ENCODE measurements around the gene JUP. TPM values are rescaled to one million over a fixed set of nuclear protein-coding genes. Genes with fewer than 3 reads are reported as not detected.
"Not testable (repeated sequence)": the region's sequence is repeated elsewhere in the genome, so short reads cannot be mapped to it uniquely, and the experiment has no call there.

The JUP gene
- total RNA-seq: 162 and 209 TPM in 2 replicates
- polyA plus RNA-seq: 191 and 214 TPM in 2 replicates

GRCh38 chr17:41786227-41787020 is at the start of gene JUP:
JUP (minus strand) TSS chr17:41786711; CDS start chr17:41771854, 14,857 bp downstream.
- peak; percentile 100 for DNase-seq (ENCODE audit: low spot score)
- H3K4me3 ChIP-seq: peak within 1 kb of the TSS; percentile 28
- 2% methylated on average over 48 of the region's 79 CpGs for WGBS (ENCODE audit: low lambda C conversion rate, missing lambda C conversion rate)
- H3K27ac ChIP-seq: peak within 1 kb of the TSS; percentile 93
- no peaks in the 10 kb centered on the region for H3K36me3 ChIP-seq (replicated peaks; ENCODE audit: insufficient read depth, low read depth)
- TF ChIP-seq EZH2phosphoT487 (IDR thresholded peaks at IDR 0.05; ENCODE audit: low read depth, severe bottlenecking, unreplicated experiment) (no peak), EZH2 (IDR thresholded peaks at IDR 0.05; ENCODE audit: borderline replicate concordance) (no peak), CTCF (IDR thresholded peaks at IDR 0.05; ENCODE audit: poor library complexity) (peak; percentile 62)
- peak within 1 kb of the TSS; percentile 85 for H3K4me2 ChIP-seq
- H3K4me1 ChIP-seq (ENCODE audit: insufficient read depth): peaks cover 10% of the 10 kb centered on the region
- no peaks in the 10 kb centered on the region for H3K27me3 ChIP-seq
- no peaks in the 10 kb centered on the region for H3K9me2 ChIP-seq (replicated peaks; ENCODE audit: insufficient read depth)
- peaks cover 34% of the 10 kb centered on the region for H4K20me1 ChIP-seq (ENCODE audit: insufficient read depth, poor library complexity, severe bottlenecking)
- peaks cover 46% of the 10 kb centered on the region for H3K79me2 ChIP-seq
- no peak within 1 kb of the TSS for H2AFZ ChIP-seq
- no peaks in the 10 kb centered on the region for H3K9me3 ChIP-seq (ENCODE audit: low read depth)

DNA sequence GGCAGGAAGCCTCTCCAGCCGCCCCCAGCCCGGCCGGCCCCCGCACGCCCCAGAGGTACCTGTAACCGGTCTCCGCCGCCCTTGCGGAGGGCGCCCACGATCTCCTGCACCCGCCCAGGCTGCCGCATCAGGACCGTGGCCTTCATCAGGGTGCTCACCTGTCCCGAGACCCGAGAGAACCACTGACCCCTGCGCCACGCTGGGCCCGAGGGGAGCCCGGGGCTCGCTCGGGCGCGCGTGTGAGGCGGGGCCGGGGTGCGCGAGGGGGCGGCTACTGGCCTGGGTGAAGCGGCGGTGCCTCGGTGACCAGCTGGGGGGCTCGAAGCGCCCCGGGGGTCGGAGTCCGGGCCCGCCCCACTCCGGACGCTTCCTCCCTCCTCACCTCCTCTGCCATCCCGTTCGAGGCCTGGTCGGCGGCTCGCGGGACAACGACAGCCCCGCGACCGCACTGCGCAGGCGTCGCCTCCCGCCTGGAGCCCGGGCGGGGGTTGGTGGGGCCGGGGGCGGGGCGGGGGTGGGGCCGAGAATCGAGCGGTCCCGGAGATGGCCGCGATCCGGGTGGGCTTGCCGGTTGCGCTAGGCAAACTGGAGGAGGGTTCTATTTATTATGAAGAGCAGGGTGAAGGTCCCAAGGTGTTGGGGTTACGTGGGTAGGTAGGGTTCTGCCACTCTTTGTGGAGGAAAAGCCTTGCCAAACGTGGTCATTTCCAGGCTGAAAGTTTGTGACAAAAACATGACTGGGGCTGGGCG is 49.5 kb upstream of the JUP start, which contains the start of gene NT5C3B:
Gene NT5C3B, minus strand, starts transcription at position 433 of the 750 bp plus-strand sequence. Its CDS starts 39 bp downstream, at position 394.
- Histone ChIP-seq H2AFZ (peak within 1 kb of the TSS; percentile 100), H3K27me3 (no peaks in the 10 kb centered on the region), H3K79me2 (peaks cover 18% of the 10 kb centered on the region), H3K36me3 (replicated peaks; ENCODE audit: insufficient read depth, low read depth) (no peaks in the 10 kb centered on the region), H3K9me2 (replicated peaks; ENCODE audit: insufficient read depth) (no peaks in the 10 kb centered on the region), H3K4me2 (peak within 1 kb of the TSS; percentile 97), H3K4me3 (peak within 1 kb of the TSS; percentile 97), H3K9me3 (ENCODE audit: low read depth) (no peaks in the 10 kb centered on the region), H3K27ac (peak within 1 kb of the TSS; percentile 43), H3K4me1 (ENCODE audit: insufficient read depth) (no peaks in the 10 kb centered on the region), H4K20me1 (ENCODE audit: insufficient read depth, poor library complexity, severe bottlenecking) (no peaks in the 10 kb centered on the region)
- 3% methylated on average over 39 of the region's 72 CpGs for WGBS (ENCODE audit: low lambda C conversion rate, missing lambda C conversion rate)
- DNase-seq (ENCODE audit: low spot score): peak; percentile 80
- no peak for TF ChIP-seq EZH2 (IDR thresholded peaks at IDR 0.05; ENCODE audit: borderline replicate concordance)
- TF ChIP-seq EZH2phosphoT487 (IDR thresholded peaks at IDR 0.05; ENCODE audit: low read depth, severe bottlenecking, unreplicated experiment): no peak

- no peaks in the 10 kb centered on the region for H3K9me3 ChIP-seq (ENCODE audit: low read depth)
- H3K27ac ChIP-seq: no peak overlapping the region
- no peaks in the 10 kb centered on the region for H3K27me3 ChIP-seq
- H4K20me1 ChIP-seq (ENCODE audit: insufficient read depth, poor library complexity, severe bottlenecking): no peaks in the 10 kb centered on the region
- no peak for TF ChIP-seq CTCF (IDR thresholded peaks at IDR 0.05; ENCODE audit: poor library complexity)
- no peak for TF ChIP-seq EZH2phosphoT487 (IDR thresholded peaks at IDR 0.05; ENCODE audit: low read depth, severe bottlenecking, unreplicated experiment)
- TF ChIP-seq EZH2 (IDR thresholded peaks at IDR 0.05; ENCODE audit: borderline replicate concordance): no peak
- peak overlapping the region; percentile 100 for H2AFZ ChIP-seq
- H3K4me2 ChIP-seq: peak overlapping the region; percentile 97
- H3K4me1 ChIP-seq (ENCODE audit: insufficient read depth): no peaks in the 10 kb centered on the region
- no peaks in the 10 kb centered on the region for H3K9me2 ChIP-seq (replicated peaks; ENCODE audit: insufficient read depth)
- 15% methylated on average over 13 of the region's 13 CpGs for WGBS (ENCODE audit: low lambda C conversion rate, missing lambda C conversion rate)
- no peaks in the 10 kb centered on the region for H3K36me3 ChIP-seq (replicated peaks; ENCODE audit: insufficient read depth, low read depth)
- peaks cover 18% of the 10 kb centered on the region for H3K79me2 ChIP-seq
- peak overlapping the region; percentile 97 for H3K4me3 ChIP-seq
- no peak for DNase-seq (ENCODE audit: low spot score)
Observed at GRCh38 chr17:41835214-41835799, 48.8 kb upstream of the JUP start.

DNA sequence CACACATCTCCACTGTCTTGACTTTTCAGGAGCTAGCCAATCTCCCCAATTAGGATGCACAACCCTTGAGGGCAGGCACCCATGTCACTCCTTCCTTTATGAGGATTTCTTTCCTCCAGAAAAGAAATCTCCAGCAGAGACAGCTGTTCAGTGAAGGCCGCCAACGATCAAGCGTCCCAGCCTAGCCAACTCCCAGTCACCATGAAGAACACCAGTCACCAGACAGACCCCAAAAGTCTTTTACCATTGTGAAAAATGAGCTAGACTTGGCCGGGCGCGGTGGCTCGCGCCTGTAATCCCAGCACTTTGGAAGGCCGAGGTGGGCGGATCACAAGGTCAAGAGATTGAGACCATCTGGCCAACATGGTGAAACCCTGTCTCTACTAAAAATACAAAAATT is 43.5 kb upstream of the JUP start:
- H2AFZ ChIP-seq; DNase-seq (ENCODE audit: low spot score); H3K79me2 ChIP-seq; H3K27me3 ChIP-seq; H3K27ac ChIP-seq; H4K20me1 ChIP-seq (ENCODE audit: insufficient read depth, poor library complexity, severe bottlenecking); H3K9me3 ChIP-seq (ENCODE audit: low read depth); H3K4me3 ChIP-seq; H3K4me1 ChIP-seq (ENCODE audit: insufficient read depth); H3K4me2 ChIP-seq; H3K36me3 ChIP-seq (replicated peaks; ENCODE audit: insufficient read depth, low read depth); H3K9me2 ChIP-seq (replicated peaks; ENCODE audit: insufficient read depth): not testable (repeated sequence)
- 88% methylated on average over 10 of the region's 10 CpGs for WGBS (ENCODE audit: low lambda C conversion rate, missing lambda C conversion rate)

Measured in hepatocyte (in vitro differentiated cells).